ENCODE results near the gene ZNF512. TPM values are rescaled to one million over a fixed set of nuclear protein-coding genes. Genes with fewer than 3 reads are reported as not detected.

Gene ZNF512
- total and polyA plus RNA-seq, 2 of the 13 experiments (the other 11 are each of a cell fraction or from before 2014, with no cell fraction given) = 29.8 to 31.0 TPM

- TF ChIP-seq ZNF280D (CRISPR knock-in tag; IDR thresholded peaks at IDR 0.05) (peak; percentile 93), SUZ12 (IDR thresholded peaks at IDR 0.05; ENCODE audit: low read depth, low read length) (no peak), ZFP82 (CRISPR knock-in tag; IDR thresholded peaks at IDR 0.05; ENCODE audit: borderline replicate concordance) (peak; percentile 8; the same call in 1 of the 2 replicates), MLX (CRISPR knock-in tag; IDR thresholded peaks at IDR 0.05) (0 out of 2 replicates have a peak, but pooled peaks have one; percentile 33), CBX1 (IDR thresholded peaks at IDR 0.05; ENCODE audit: low read depth) (peak; percentile 84), TCF7 (IDR thresholded peaks at IDR 0.05; ENCODE audit: low read depth) (0 out of 2 replicates have a peak, but pooled peaks have one; percentile 14), ZNF766 (CRISPR knock-in tag; IDR thresholded peaks at IDR 0.05; ENCODE audit: borderline replicate concordance) (no peak), PAWR (CRISPR knock-in tag; IDR thresholded peaks at IDR 0.05; ENCODE audit: borderline replicate concordance) (no peak), STAG1 (CRISPR knock-in tag; IDR thresholded peaks at IDR 0.05) (peak; percentile 45), CEBPB (IDR thresholded peaks at IDR 0.05; ENCODE audit: borderline replicate concordance, low read depth, low read length) (0 out of 2 replicates have a peak, but pooled peaks have one; percentile 12), IKZF1 (IDR thresholded peaks at IDR 0.05) (no peak), FOXK2 (IDR thresholded peaks at IDR 0.05) (peak; percentile 80), DMAP1 (CRISPR knock-in tag; IDR thresholded peaks at IDR 0.05) (peak; percentile 96), ZSCAN5A (CRISPR knock-in tag; IDR thresholded peaks at IDR 0.05; ENCODE audit: borderline replicate concordance) (peak; percentile 57; the same call in 1 of the 2 replicates), ZNF292 (CRISPR knock-in tag; IDR thresholded peaks at IDR 0.05; ENCODE audit: borderline replicate concordance, low read depth) (0 out of 2 replicates have a peak, but pooled peaks have one; percentile 38), KLF6 (CRISPR knock-in tag; IDR thresholded peaks at IDR 0.05) (peak; percentile 86), SNAI1 (CRISPR knock-in tag; IDR thresholded peaks at IDR 0.05; ENCODE audit: borderline replicate concordance) (0 out of 2 replicates have a peak, but pooled peaks have one; percentile 84), ZNF558 (CRISPR knock-in tag; IDR thresholded peaks at IDR 0.05; ENCODE audit: borderline replicate concordance) (no peak; the same call in 1 of the 2 replicates), JUND (CRISPR knock-in tag; IDR thresholded peaks at IDR 0.05) (peak; percentile 84), SP4 (CRISPR knock-in tag; IDR thresholded peaks at IDR 0.05) (peak; percentile 82), ZNF207 (IDR thresholded peaks at IDR 0.05; ENCODE audit: borderline replicate concordance) (no peak), RARG (CRISPR knock-in tag; IDR thresholded peaks at IDR 0.05; ENCODE audit: low read depth) (0 out of 2 replicates have a peak, but pooled peaks have one; percentile 50), GABPA (IDR thresholded peaks at IDR 0.05; ENCODE audit: low read depth, low read length) (peak; percentile 75), GABPA (CRISPR knock-in tag; IDR thresholded peaks at IDR 0.05; ENCODE audit: low read depth) (peak; percentile 98), E2F2 (CRISPR knock-in tag; IDR thresholded peaks at IDR 0.05; ENCODE audit: borderline replicate concordance) (no peak)
Observed at GRCh38 chr2:27628767-27629709, 46.2 kb downstream of the ZNF512 start, which contains the start of the genes CCDC121 and GPN1 (continued).
